ENCODE results near the gene ARID4A. TPM values are rescaled to one million over a fixed set of nuclear protein-coding genes. Genes with fewer than 3 reads are reported as not detected.
A peak's percentile ranks its signal among the peaks of the same experiment; 100 is the strongest.
"Not testable (repeated sequence)": the region's sequence is repeated elsewhere in the genome, so short reads cannot be mapped to it uniquely, and the experiment has no call there.

The ARID4A gene, protein sequence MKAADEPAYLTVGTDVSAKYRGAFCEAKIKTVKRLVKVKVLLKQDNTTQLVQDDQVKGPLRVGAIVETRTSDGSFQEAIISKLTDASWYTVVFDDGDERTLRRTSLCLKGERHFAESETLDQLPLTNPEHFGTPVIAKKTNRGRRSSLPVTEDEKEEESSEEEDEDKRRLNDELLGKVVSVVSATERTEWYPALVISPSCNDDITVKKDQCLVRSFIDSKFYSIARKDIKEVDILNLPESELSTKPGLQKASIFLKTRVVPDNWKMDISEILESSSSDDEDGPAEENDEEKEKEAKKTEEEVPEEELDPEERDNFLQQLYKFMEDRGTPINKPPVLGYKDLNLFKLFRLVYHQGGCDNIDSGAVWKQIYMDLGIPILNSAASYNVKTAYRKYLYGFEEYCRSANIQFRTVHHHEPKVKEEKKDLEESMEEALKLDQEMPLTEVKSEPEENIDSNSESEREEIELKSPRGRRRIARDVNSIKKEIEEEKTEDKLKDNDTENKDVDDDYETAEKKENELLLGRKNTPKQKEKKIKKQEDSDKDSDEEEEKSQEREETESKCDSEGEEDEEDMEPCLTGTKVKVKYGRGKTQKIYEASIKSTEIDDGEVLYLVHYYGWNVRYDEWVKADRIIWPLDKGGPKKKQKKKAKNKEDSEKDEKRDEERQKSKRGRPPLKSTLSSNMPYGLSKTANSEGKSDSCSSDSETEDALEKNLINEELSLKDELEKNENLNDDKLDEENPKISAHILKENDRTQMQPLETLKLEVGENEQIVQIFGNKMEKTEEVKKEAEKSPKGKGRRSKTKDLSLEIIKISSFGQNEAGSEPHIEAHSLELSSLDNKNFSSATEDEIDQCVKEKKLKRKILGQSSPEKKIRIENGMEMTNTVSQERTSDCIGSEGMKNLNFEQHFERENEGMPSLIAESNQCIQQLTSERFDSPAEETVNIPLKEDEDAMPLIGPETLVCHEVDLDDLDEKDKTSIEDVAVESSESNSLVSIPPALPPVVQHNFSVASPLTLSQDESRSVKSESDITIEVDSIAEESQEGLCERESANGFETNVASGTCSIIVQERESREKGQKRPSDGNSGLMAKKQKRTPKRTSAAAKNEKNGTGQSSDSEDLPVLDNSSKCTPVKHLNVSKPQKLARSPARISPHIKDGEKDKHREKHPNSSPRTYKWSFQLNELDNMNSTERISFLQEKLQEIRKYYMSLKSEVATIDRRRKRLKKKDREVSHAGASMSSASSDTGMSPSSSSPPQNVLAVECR
- total RNA-seq = 10 to 100 TPM; 20.3 to 25.3 TPM

DNA sequence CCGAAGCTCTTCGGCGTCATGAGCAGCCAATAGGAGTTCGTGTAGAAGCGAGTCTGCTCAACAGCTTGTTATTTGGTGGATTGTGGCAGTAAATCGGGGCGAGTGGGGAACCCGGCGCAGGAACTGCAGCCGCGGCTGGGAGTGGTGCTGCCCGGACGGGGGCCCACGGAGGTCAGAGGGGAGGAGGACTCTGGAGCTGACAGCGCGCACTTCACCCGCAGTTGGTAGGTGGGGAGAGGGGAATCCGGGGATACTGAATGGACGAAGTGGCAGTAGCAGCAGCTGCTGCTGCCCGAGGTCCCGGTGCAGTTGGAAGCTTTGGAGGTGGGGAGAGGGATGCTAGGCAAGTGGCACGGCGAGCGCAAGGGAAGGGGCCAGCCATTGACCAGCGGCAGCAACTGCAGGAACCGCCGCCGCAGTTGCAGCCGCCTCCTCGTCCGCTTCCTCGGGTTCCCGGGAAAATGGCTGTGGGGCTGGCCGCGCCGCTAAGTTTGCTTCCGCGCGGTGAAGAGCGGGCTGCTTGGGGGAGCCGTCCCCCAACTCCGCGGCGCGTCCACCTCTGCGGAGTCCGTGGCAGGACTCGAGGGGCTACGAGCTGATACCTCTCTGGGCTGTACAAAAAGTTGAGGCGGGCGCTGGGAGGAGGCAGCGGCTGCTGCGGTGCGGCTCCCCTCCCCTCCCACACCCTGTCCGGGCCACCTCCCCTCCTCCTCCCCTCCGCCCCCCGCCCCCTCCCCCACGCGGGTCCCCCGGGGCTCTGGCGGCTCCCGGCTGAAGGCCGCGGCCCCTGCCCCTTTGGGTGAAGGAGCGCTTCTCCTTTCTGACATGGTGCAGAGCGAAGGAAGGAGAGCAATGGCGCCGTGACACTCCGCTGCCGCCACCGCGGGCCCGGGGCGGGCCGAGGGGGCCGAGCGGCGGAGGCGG lies at the start of gene ARID4A:
ARID4A (plus strand) TSS at position 79 of the 924 bp plus-strand sequence. CDS start 1,300 bp downstream, outside the sequence.
- peaks cover 35% of the 10 kb centered on the region for H3K36me3 Mint-ChIP-seq (ENCODE audit: low read depth)
- peaks cover 31% of the 10 kb centered on the region for H3K4me1 Mint-ChIP-seq
- DNase-seq (peak; percentile 89), ATAC-seq (no peak)
- CTCF ChIA-PET = interaction anchor here (0.7 to 2.0 kb wide), 16 partner anchors 9 to 129 kb away, joined by 3 to 11 read pairs (median 4); partner anchors contain the start of genes ACTR10, KIAA0586, PSMA3 and TIMM9
- H3K4me3 Mint-ChIP-seq = no peak within 1 kb of the TSS
- no peak within 1 kb of the TSS for H3K27ac Mint-ChIP-seq
- H3K9me3 Mint-ChIP-seq (ENCODE audit: low read depth) = no peaks in the 10 kb centered on the region
- no peaks in the 10 kb centered on the region for H3K27me3 Mint-ChIP-seq
- intact Hi-C loops (cut with DNase I, micrococcal nuclease) = loop anchor here (1.0 to 5.0 kb wide), 8 partner anchors 33 to 1030 kb away; partner anchors contain the start of genes KIAA0586 (in 2 of the 2), PSMA3 (in 2 of the 2), TIMM9 (in 2 of the 2) and ACTR10 (in 1 of the 2)
- POLR2A ChIA-PET = interaction anchor here (0.5 to 1.6 kb wide), 25 partner anchors 9 to 1863 kb away, joined by 3 to 26 read pairs (median 3); partner anchors contain the start of genes ACTR10, KIAA0586, PSMA3 and TIMM9

DNA sequence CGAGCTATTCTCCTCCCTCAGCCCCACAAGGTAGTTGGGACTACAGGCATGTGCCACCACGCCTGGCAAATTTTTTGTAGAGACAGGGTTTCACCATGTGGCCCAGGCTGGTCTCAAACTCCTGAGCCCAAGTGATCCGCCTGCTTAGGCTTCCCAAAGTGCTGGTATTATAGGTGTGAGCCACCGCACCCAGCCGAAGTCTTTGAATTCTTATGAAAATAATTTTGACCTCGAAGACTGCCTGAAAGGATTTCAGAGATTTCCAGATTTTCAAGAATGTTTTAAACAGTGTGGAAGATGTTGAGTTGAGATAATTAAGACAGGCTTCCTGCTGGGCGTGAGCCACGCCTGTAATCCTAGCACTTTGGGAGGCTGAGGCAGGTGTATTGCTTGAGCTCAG lies 48.7 kb upstream of the ARID4A start:
- Mint-ChIP-seq H3K27me3 (no peaks in the 10 kb centered on the region), H3K4me1 (peaks cover 35% of the 10 kb centered on the region), H3K4me3 (no peak overlapping the region), H3K9me3 (ENCODE audit: low read depth) (no peaks in the 10 kb centered on the region), H3K36me3 (ENCODE audit: low read depth) (peaks cover 50% of the 10 kb centered on the region), H3K27ac (peak overlapping the region; percentile 31)
- ATAC-seq (no peak), DNase-seq (no peak)
- intact Hi-C loops (cut with DNase I, micrococcal nuclease) = no loop called here
- ChIA-PET CTCF (no interaction called here), POLR2A (interaction anchor here (0.6 kb wide), 1 partner anchor 26 kb away, joined by 3 read pairs; no protein-coding TSS in a partner anchor)

DNA sequence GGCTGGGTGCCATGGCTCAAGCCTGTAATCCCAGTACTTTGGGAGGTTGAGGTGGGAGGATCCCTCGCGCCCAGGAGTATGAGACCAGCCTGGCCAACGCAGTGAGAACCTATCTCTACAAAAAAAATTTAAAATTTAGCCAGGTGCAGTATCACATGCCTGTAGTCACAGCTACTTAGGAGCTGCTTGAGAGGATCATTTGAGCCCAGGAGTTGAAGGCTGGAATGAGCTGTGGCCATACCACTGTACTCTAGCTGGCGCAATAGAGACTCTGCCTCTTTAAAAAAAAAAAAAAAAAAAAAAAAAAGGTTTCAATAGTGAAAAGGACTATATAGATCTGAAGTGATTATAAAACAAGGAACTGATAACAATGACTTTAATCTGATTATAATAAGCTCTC lies 40.2 kb upstream of the ARID4A start:
- DNase-seq (no peak), ATAC-seq (no peak)
- intact Hi-C loops (cut with DNase I, micrococcal nuclease) = loop anchor here in 1 of 2 experiments (5.0 kb wide), 1 partner anchor 159 kb away; no protein-coding TSS in a partner anchor
- CTCF ChIA-PET = interaction anchor here (0.7 to 1.2 kb wide), 2 partner anchors 10 to 12 kb away, joined by 4 to 8 read pairs; no protein-coding TSS in a partner anchor
- H3K4me3 Mint-ChIP-seq = no peak overlapping the region
- H3K4me1 Mint-ChIP-seq = peaks cover 7% of the 10 kb centered on the region
- H3K9me3 Mint-ChIP-seq (ENCODE audit: low read depth) = no peaks in the 10 kb centered on the region
- H3K36me3 Mint-ChIP-seq (ENCODE audit: low read depth) = peaks cover 39% of the 10 kb centered on the region
- no peak overlapping the region for H3K27ac Mint-ChIP-seq
- no peaks in the 10 kb centered on the region for H3K27me3 Mint-ChIP-seq
- POLR2A ChIA-PET = interaction anchor here (0.6 to 0.7 kb wide), 4 partner anchors 17 to 19 kb away, joined by 3 to 5 read pairs (median 4); no protein-coding TSS in a partner anchor

DNA sequence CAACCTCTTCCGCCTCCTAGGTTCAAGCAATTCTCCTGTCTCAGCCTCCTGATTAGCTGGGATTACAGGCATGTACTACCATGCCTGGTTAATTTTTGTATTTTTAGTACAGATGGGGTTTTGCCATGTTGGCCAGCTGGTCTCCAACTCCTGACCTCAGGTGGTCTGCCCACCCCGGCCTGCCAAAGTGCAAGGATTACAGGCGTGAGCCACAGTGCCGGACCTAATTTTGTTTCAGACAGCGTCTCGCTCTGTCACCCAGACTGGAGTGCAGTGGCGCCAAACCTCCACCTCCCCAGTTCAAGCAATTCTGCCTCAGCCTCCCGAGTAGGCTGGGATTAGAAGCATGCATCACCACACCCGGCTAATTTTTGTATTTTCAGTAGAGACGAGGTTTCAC lies 36.4 kb upstream of the ARID4A start:
- H3K27ac Mint-ChIP-seq; ATAC-seq; H3K9me3 Mint-ChIP-seq (ENCODE audit: low read depth); DNase-seq; H3K4me1 Mint-ChIP-seq; H3K27me3 Mint-ChIP-seq; POLR2A ChIA-PET; H3K4me3 Mint-ChIP-seq; intact Hi-C loops (cut with DNase I, micrococcal nuclease): not testable (repeated sequence)
- H3K36me3 Mint-ChIP-seq (ENCODE audit: low read depth) = peaks cover 50% of the 10 kb centered on the region
- CTCF ChIA-PET = interaction anchor here (0.7 kb wide), 1 partner anchor 92 kb away, joined by 4 read pairs; no protein-coding TSS in a partner anchor

DNA sequence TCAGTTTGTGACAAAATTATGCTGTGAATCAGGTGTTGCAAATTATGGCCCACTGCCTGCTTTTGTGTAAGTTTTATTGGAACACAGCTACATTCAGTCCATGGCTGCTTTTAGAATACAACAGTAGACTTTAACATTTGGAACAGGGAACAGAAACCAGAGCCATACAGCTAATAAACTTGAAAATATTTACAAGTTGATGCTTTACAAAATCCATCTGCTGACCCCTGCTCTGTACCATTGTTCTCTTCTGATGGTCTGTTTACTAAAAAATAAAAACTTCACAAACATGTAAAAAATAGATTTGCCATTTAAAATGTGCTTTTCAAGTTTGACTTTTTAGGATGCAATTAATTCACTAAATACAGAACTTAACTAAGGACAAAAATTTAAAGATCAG lies 33.0 kb upstream of the ARID4A start:
- Mint-ChIP-seq H3K27me3 (no peaks in the 10 kb centered on the region), H3K27ac (no peak overlapping the region), H3K36me3 (ENCODE audit: low read depth) (peaks cover 49% of the 10 kb centered on the region), H3K9me3 (ENCODE audit: low read depth) (no peaks in the 10 kb centered on the region), H3K4me1 (peaks cover 17% of the 10 kb centered on the region), H3K4me3 (no peak overlapping the region)
- intact Hi-C loops (cut with DNase I, micrococcal nuclease) = no loop called here
- CTCF ChIA-PET = interaction anchor here (0.9 to 1.7 kb wide), 4 partner anchors 9 to 130 kb away, joined by 3 to 7 read pairs (median 4); partner anchors contain the start of gene TOMM20L
- DNase-seq = no peak
- POLR2A ChIA-PET = no interaction called here
- ATAC-seq = no peak

DNA sequence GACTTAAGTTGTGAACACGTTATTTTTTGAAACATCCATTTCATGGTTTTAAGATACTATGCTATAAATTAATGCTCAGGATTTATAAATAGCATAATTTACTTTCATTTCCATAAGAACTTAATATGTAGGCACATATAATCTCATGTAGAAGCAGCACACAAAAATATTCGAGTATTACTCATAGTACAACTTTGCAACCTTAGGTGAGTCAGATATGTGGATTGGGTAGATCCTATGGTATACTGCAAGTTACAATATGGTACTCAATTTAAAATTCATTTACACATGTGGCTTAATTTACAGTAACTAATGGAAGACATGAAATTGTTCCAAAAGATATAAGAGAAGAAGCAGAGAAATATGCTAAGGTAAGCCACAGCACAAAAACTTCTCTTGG lies 27.7 kb upstream of the ARID4A start:
- POLR2A ChIA-PET = no interaction called here
- intact Hi-C loops (cut with DNase I, micrococcal nuclease) = no loop called here
- H3K27ac Mint-ChIP-seq = peak overlapping the region; percentile 69

DNA sequence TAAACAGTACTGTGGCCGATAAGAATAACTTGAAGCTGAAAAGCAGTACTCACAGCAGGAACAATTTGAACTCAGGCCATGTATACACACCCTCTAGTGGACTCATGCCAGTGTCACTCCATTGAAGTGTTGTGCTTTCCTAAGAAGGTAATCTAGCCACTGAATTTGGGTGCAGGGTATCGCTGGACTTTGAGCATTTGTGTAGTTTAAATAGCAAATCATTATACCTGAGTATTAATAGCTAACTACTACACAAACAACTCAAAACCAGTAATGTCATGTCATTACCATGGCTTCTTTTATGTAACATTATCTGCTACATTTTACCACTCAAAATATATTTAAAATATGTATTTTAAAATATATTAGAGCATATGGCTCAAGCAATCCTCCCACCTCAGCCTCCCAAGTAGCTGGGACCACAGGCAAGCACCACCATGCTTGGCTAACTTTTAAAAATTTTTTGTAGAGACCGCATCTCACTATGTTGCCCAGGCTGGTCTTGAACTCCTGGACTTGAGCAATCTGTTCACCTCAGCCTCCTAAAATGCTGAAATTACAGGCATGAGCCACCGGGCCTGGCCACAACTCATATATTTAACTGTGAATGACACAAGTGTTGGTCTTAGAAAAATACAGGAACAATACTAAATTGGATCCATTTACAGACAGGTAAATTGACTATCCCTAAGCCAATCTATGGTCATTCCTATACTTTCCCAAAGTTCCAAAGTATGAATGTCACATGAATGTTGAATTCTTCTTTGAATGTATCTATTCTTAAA lies 25.6 kb upstream of the ARID4A start:
- ChIA-PET CTCF (interaction anchor here (1.1 kb wide), 1 partner anchor 13 kb away, joined by 3 read pairs; no protein-coding TSS in a partner anchor), POLR2A (interaction anchor here (0.6 kb wide), 1 partner anchor 71 kb away, joined by 3 read pairs; no protein-coding TSS in a partner anchor)
- H3K9me3 Mint-ChIP-seq (ENCODE audit: low read depth) = no peaks in the 10 kb centered on the region
- no peak overlapping the region for H3K4me3 Mint-ChIP-seq
- H3K27ac Mint-ChIP-seq = peak overlapping the region; percentile 13
- H3K4me1 Mint-ChIP-seq = peaks cover 50% of the 10 kb centered on the region
- peaks cover 66% of the 10 kb centered on the region for H3K36me3 Mint-ChIP-seq (ENCODE audit: low read depth)
- no peaks in the 10 kb centered on the region for H3K27me3 Mint-ChIP-seq
- intact Hi-C loops (cut with DNase I, micrococcal nuclease) = loop anchor here in 1 of 2 experiments (1.0 kb wide), 1 partner anchor 11 kb away; no protein-coding TSS in a partner anchor
- ATAC-seq (no peak), DNase-seq (no peak)

More for the DNA sequence above, 27.7 kb upstream of the ARID4A start:
- H3K9me3 Mint-ChIP-seq (ENCODE audit: low read depth) = no peaks in the 10 kb centered on the region
- peaks cover 68% of the 10 kb centered on the region for H3K36me3 Mint-ChIP-seq (ENCODE audit: low read depth)
- ATAC-seq = peak; percentile 46
- no peaks in the 10 kb centered on the region for H3K27me3 Mint-ChIP-seq
- H3K4me3 Mint-ChIP-seq = no peak overlapping the region
- no peak for DNase-seq
- peaks cover 37% of the 10 kb centered on the region for H3K4me1 Mint-ChIP-seq
- CTCF ChIA-PET = no interaction called here

DNA sequence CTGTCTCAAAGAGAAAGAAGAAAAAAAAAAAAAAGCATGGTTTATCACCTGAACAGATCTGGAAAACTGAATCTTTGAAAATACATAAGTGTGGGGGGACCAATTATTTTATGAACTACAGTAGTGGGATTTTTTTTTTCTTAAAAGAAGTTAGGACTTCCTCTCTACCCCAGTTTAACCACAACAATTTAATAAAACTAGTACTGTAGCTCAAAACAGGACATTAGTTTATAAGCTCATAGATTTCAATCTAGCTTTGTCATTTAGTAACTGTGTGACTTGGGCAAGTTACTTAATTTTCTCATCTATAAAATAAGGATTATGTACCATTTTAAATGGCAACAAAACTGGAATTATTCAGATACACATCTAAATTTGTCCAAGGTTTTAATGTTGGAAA lies 23.5 kb upstream of the ARID4A start:
- no peaks in the 10 kb centered on the region for H3K9me3 Mint-ChIP-seq (ENCODE audit: low read depth)
- intact Hi-C loops (cut with DNase I, micrococcal nuclease) = no loop called here
- H3K4me3 Mint-ChIP-seq = no peak overlapping the region
- DNase-seq = no peak
- ChIA-PET POLR2A (interaction anchor here (0.6 to 1.0 kb wide), 3 partner anchors 11 to 23 kb away, joined by 3 to 4 read pairs (median 3); partner anchors contain the start of gene ARID4A), CTCF (interaction anchor here (0.6 to 1.3 kb wide), 7 partner anchors 8 to 869 kb away, joined by 3 to 4 read pairs (median 3); no protein-coding TSS in a partner anchor)
- peak overlapping the region; percentile 93 for H3K27ac Mint-ChIP-seq
- no peak for ATAC-seq
- no peaks in the 10 kb centered on the region for H3K27me3 Mint-ChIP-seq
- peaks cover 64% of the 10 kb centered on the region for H3K36me3 Mint-ChIP-seq (ENCODE audit: low read depth)
- H3K4me1 Mint-ChIP-seq = peaks cover 55% of the 10 kb centered on the region

DNA sequence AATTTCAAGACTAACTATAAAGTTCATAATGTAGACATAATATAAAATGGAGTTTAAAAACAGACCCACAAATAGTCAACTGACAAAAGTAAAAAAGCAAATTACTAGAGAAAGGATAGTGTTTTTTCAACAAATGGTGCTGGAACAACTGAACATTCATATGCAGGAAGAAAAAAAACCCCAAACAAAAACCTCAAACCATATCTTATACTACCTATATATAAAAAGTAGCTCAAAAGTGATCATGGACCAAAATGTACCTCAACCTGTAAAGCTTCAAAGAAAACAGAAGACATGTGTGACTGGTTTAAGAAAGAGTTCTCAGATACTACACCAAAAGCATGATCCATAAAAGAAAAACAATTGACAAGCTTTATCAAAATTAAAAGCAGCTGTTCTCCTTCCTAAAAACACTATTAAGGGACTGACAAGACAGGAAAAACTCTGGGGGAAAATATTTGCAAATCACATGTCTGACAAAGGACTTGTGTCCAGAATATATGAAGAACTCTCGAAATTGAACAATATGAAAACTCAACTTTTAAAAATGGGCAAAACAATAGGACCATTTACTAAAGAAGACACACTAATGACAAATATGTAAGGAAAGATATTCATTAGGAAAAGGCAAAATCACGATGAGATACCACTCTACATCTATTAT lies 22.7 kb upstream of the ARID4A start:
- DNase-seq = no peak
- Mint-ChIP-seq H3K4me3 (no peak overlapping the region), H3K9me3 (ENCODE audit: low read depth) (no peaks in the 10 kb centered on the region), H3K4me1 (peaks cover 53% of the 10 kb centered on the region), H3K27me3 (no peaks in the 10 kb centered on the region), H3K36me3 (ENCODE audit: low read depth) (peaks cover 60% of the 10 kb centered on the region), H3K27ac (peak overlapping the region; percentile 93)
- intact Hi-C loops (cut with DNase I, micrococcal nuclease) = no loop called here
- POLR2A ChIA-PET = interaction anchor here (0.6 to 2.3 kb wide), 7 partner anchors 17 to 132 kb away, joined by 3 to 11 read pairs (median 5); partner anchors contain the start of gene ARID4A
- CTCF ChIA-PET = interaction anchor here (0.9 to 1.3 kb wide), 5 partner anchors 8 to 47 kb away, joined by 3 to 4 read pairs (median 3); no protein-coding TSS in a partner anchor
- ATAC-seq = peak; percentile 38

Data from activated CD4-positive, alpha-beta T cell treated with anti-CD3 and anti-CD28 coated beads for 36 hours (primary cell).